ENCODE results near the gene NCOA7. TPM values are rescaled to one million over a fixed set of nuclear protein-coding genes. Genes with fewer than 3 reads are reported as not detected.

The NCOA7 gene
- total and polyA plus RNA-seq, 9 of the 15 experiments (the other 6 are each of a cell fraction or from before 2014, with no cell fraction given), result 5.8 to 14.6 (median 9.3) TPM

DNA sequence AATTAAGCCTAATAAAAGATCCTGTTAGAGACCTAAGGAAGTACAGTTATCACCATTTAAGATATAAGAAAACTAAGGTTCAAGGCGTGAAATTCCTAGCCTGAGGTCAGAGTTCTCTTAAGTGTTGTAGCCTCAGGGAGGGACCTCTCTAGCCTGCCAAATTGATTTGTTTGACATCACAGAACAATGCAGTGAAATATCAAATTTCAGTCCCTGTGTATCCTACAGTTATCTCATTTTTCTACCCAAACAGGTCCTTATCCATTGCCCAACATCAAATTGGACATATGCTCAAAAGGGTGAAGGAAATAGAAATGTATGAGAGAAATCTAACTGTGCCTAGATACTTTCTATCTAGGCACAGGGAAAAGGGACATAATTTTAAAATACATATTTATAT is 63.0 kb downstream of the NCOA7 start (continued):
- TF ChIP-seq TAF9B (IDR thresholded peaks at IDR 0.05; ENCODE audit: partially characterized antibody) (no peak), HNRNPH1 (optimal IDR thresholded peaks at IDR 0.05; ENCODE audit: low read depth, low read length) (no peak), GTF2F1 (IDR thresholded peaks at IDR 0.05; ENCODE audit: low read depth, low read length) (no peak), THRAP3 (IDR thresholded peaks at IDR 0.05; ENCODE audit: borderline replicate concordance) (no peak), NUFIP1 (IDR thresholded peaks at IDR 0.05; ENCODE audit: partially characterized antibody) (no peak), BDP1 (IDR thresholded peaks at IDR 0.05; ENCODE audit: insufficient read depth, insufficient read length) (no peak), MXI1 (IDR thresholded peaks at IDR 0.05; ENCODE audit: low read depth, low read length) (no peak)
- TF ChIP-seq, protein P1, sequence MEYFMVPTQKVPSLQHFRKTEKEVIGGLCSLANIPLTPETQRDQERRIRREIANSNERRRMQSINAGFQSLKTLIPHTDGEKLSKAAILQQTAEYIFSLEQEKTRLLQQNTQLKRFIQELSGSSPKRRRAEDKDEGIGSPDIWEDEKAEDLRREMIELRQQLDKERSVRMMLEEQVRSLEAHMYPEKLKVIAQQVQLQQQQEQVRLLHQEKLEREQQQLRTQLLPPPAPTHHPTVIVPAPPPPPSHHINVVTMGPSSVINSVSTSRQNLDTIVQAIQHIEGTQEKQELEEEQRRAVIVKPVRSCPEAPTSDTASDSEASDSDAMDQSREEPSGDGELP (CRISPR knock-in tag; IDR thresholded peaks at IDR 0.05; ENCODE audit: borderline replicate concordance), result no peak
- TF ChIP-seq, protein P2, sequence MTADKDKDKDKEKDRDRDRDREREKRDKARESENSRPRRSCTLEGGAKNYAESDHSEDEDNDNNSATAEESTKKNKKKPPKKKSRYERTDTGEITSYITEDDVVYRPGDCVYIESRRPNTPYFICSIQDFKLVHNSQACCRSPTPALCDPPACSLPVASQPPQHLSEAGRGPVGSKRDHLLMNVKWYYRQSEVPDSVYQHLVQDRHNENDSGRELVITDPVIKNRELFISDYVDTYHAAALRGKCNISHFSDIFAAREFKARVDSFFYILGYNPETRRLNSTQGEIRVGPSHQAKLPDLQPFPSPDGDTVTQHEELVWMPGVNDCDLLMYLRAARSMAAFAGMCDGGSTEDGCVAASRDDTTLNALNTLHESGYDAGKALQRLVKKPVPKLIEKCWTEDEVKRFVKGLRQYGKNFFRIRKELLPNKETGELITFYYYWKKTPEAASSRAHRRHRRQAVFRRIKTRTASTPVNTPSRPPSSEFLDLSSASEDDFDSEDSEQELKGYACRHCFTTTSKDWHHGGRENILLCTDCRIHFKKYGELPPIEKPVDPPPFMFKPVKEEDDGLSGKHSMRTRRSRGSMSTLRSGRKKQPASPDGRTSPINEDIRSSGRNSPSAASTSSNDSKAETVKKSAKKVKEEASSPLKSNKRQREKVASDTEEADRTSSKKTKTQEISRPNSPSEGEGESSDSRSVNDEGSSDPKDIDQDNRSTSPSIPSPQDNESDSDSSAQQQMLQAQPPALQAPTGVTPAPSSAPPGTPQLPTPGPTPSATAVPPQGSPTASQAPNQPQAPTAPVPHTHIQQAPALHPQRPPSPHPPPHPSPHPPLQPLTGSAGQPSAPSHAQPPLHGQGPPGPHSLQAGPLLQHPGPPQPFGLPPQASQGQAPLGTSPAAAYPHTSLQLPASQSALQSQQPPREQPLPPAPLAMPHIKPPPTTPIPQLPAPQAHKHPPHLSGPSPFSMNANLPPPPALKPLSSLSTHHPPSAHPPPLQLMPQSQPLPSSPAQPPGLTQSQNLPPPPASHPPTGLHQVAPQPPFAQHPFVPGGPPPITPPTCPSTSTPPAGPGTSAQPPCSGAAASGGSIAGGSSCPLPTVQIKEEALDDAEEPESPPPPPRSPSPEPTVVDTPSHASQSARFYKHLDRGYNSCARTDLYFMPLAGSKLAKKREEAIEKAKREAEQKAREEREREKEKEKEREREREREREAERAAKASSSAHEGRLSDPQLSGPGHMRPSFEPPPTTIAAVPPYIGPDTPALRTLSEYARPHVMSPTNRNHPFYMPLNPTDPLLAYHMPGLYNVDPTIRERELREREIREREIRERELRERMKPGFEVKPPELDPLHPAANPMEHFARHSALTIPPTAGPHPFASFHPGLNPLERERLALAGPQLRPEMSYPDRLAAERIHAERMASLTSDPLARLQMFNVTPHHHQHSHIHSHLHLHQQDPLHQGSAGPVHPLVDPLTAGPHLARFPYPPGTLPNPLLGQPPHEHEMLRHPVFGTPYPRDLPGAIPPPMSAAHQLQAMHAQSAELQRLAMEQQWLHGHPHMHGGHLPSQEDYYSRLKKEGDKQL (CRISPR knock-in tag; IDR thresholded peaks at IDR 0.05; ENCODE audit: borderline replicate concordance), result no peak
